GM12878 (cell line): ENCODE results near the gene XPC. TPM values are rescaled to one million over a fixed set of nuclear protein-coding genes. Genes with fewer than 3 reads are reported as not detected.

Experiments
- FOXK2 ChIP-seq: fragments of 450-650 bp; IDR thresholded peaks from 2 replicates; pipeline ENCODE4 v1.6.1; 2017; ENCODE audit warnings: mild to moderate bottlenecking, moderate library complexity
- SREBF1 ChIP-seq: IDR thresholded peaks from 2 replicates; pipeline ENCODE4 v1.6.1; 2012; ENCODE audit warnings: mild to moderate bottlenecking, low read length
- polyA plus RNA-seq, 11 experiments: library from polyadenylated mRNA; depleted of rRNA in 4 of 11; unstranded in 6 of 11; stranded (reverse) in 5 of 11; fragments of >200 nt; fragmentation: Nextera tagmentation in 4 of 11; fragmentation: Illumina TruSeq in 1 of 11; extraction: Ambion mirVana in 4 of 11; extraction: Trizol in 1 of 11; gene quantifications; 1 replicate in 1 of 11; 2 replicates in 10 of 11; pipeline versions ENCODE4 v1.2.1 to v1.2.3, GENCODE V29; 2011 to 2016; ENCODE audit warnings: inconsistent platforms in 2 of 11, missing spikeins in 2 of 11, low read depth in 1 of 11
- total RNA-seq, 4 experiments: library from RNA; depleted of rRNA in 3 of 4; stranded (reverse); fragments of >200 nt in 3 of 4; fragmentation: Illumina TruSeq in 1 of 4; extraction: Trizol in 1 of 4; gene quantifications; 2 replicates each; pipeline versions ENCODE4 v1.2.1 to v1.2.3, GENCODE V29; 2013 to 2021
- TF ChIP-seq, protein P1 (sequence below): IDR thresholded peaks from 2 replicates; pipeline ENCODE4 v1.6.1; 2012; ENCODE audit warnings: improper control_type of control experiment, low read depth, low read length; ENCODE audit not compliant: insufficient replicate concordance
- TF ChIP-seq, protein P2 (sequence below): IDR thresholded peaks from 2 replicates; pipeline ENCODE4 v1.6.1; 2012; ENCODE audit warnings: low read depth, low read length, improper control_type of control experiment

Gene XPC
- total and polyA plus RNA-seq, 10 of the 15 experiments (the other 5 are each of a cell fraction or from before 2014, with no cell fraction given), result 4.0 to 48.3 (median 29.8) TPM

- TF ChIP-seq, protein P1, sequence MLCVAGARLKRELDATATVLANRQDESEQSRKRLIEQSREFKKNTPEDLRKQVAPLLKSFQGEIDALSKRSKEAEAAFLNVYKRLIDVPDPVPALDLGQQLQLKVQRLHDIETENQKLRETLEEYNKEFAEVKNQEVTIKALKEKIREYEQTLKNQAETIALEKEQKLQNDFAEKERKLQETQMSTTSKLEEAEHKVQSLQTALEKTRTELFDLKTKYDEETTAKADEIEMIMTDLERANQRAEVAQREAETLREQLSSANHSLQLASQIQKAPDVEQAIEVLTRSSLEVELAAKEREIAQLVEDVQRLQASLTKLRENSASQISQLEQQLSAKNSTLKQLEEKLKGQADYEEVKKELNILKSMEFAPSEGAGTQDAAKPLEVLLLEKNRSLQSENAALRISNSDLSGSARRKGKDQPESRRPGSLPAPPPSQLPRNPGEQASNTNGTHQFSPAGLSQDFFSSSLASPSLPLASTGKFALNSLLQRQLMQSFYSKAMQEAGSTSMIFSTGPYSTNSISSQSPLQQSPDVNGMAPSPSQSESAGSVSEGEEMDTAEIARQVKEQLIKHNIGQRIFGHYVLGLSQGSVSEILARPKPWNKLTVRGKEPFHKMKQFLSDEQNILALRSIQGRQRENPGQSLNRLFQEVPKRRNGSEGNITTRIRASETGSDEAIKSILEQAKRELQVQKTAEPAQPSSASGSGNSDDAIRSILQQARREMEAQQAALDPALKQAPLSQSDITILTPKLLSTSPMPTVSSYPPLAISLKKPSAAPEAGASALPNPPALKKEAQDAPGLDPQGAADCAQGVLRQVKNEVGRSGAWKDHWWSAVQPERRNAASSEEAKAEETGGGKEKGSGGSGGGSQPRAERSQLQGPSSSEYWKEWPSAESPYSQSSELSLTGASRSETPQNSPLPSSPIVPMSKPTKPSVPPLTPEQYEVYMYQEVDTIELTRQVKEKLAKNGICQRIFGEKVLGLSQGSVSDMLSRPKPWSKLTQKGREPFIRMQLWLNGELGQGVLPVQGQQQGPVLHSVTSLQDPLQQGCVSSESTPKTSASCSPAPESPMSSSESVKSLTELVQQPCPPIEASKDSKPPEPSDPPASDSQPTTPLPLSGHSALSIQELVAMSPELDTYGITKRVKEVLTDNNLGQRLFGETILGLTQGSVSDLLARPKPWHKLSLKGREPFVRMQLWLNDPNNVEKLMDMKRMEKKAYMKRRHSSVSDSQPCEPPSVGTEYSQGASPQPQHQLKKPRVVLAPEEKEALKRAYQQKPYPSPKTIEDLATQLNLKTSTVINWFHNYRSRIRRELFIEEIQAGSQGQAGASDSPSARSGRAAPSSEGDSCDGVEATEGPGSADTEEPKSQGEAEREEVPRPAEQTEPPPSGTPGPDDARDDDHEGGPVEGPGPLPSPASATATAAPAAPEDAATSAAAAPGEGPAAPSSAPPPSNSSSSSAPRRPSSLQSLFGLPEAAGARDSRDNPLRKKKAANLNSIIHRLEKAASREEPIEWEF, result no peak
- TF ChIP-seq, protein P2, sequence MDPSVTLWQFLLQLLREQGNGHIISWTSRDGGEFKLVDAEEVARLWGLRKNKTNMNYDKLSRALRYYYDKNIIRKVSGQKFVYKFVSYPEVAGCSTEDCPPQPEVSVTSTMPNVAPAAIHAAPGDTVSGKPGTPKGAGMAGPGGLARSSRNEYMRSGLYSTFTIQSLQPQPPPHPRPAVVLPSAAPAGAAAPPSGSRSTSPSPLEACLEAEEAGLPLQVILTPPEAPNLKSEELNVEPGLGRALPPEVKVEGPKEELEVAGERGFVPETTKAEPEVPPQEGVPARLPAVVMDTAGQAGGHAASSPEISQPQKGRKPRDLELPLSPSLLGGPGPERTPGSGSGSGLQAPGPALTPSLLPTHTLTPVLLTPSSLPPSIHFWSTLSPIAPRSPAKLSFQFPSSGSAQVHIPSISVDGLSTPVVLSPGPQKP, result no peak
- TF ChIP-seq SREBF1 (no peak), FOXK2 (no peak)
Measured at GRCh38 chr3:14142567-14143270, 35.7 kb downstream of the XPC start (continued).
